Hepatocyte (in vitro differentiated cells): ENCODE data around the gene C4orf50.

ENCODE experiments used
- CTCF ChIP-seq: fragments of 200-600 bp; sonication (generic); IDR thresholded peaks from 2 replicates; pipeline ENCODE4 v1.5.1; 2016; ENCODE audit warnings: antibody characterized with exemption, mild to moderate bottlenecking; ENCODE audit not compliant: poor library complexity
- EZH2 ChIP-seq: fragments of 200-600 bp; sonication (generic); IDR thresholded peaks from 2 replicates; pipeline ENCODE4 v1.6.1; 2016; ENCODE audit warnings: antibody characterized with exemption, mild to moderate bottlenecking, borderline replicate concordance
- EZH2phosphoT487 ChIP-seq: fragments of 200-600 bp; sonication (generic); IDR thresholded peaks from one replicate; pipeline ENCODE4 v1.6.1; 2018; ENCODE audit warnings: antibody characterized with exemption, mild to moderate bottlenecking, low read depth, moderate library complexity; ENCODE audit not compliant: unreplicated experiment, severe bottlenecking

DNA sequence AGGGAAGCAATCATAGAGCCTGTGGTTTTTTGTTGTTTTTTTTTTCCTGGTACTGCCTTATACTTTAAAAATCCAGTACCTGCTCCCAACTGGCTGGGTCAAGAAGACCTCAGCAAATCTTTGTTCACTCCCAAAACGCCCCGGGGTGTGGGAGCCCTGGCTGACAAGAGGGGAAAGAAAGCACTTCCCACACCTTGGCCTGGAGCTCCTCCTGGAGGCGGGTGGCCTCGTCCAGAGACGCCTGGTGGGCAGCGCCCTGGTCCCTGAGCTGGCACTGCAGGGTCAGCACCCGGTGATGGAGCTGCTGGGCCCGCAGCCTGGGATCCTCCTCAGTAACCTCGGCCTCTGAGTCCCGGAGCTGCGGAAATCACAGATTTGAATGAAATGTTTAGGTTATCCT is 38.2 kb downstream of the C4orf50 start:
- TF ChIP-seq CTCF (peak; percentile 34), EZH2 (no peak), EZH2phosphoT487 (no peak)
